HepG2 (cell line): ENCODE data around the gene CYP26A1. TPM values are rescaled to one million over a fixed set of nuclear protein-coding genes. Genes with fewer than 3 reads are reported as not detected.
A peak's percentile ranks its signal among the peaks of the same experiment; 100 is the strongest.

Experiments used
- ATF4 ChIP-seq, 2 experiments: fragments of 450-650 bp in 1 of 2; sonication (generic) in 1 of 2; formaldehyde crosslinking; IDR thresholded peaks; 2 replicates each; pipeline versions ENCODE4 v1.5.0 to v1.8.0; 2020 to 2022; ENCODE audit warnings: mild to moderate bottlenecking in 1 of 2, missing genetic modification reagents in 1 of 2
- BCL3 ChIP-seq: sonication (generic); formaldehyde crosslinking; IDR thresholded peaks from 2 replicates; pipeline ENCODE4 v1.5.1; 2020; ENCODE audit warnings: mild to moderate bottlenecking, missing genetic modification reagents, moderate library complexity
- CAMTA2 ChIP-seq: sonication (generic); formaldehyde crosslinking; IDR thresholded peaks from 2 replicates; pipeline ENCODE4 v1.4.0; 2020; ENCODE audit warnings: mild to moderate bottlenecking, missing genetic modification reagents, borderline replicate concordance
- DMAP1 ChIP-seq: IDR thresholded peaks from 2 replicates; pipeline ENCODE4 v1.6.1; 2016
- EHMT2 ChIP-seq: fragments of 200-600 bp; sonication (generic); IDR thresholded peaks from 2 replicates; pipeline ENCODE4 v1.7.0; 2017; ENCODE audit warnings: antibody characterized with exemption, low read depth, low read length, borderline replicate concordance
- ELF4 ChIP-seq: sonication (generic); formaldehyde crosslinking; IDR thresholded peaks from 2 replicates; pipeline ENCODE4 v1.5.0; 2020; ENCODE audit warnings: missing genetic modification reagents, mild to moderate bottlenecking, moderate library complexity, borderline replicate concordance
- ELK4 ChIP-seq: sonication (generic); formaldehyde crosslinking; IDR thresholded peaks from 2 replicates; pipeline ENCODE4 v1.9.0; 2021; ENCODE audit warnings: missing genetic modification reagents, borderline replicate concordance
- FOSL2 ChIP-seq: sonication (generic); formaldehyde crosslinking; IDR thresholded peaks from 2 replicates; pipeline ENCODE4 v1.4.0; 2020; ENCODE audit warnings: missing genetic modification reagents
- FOXC1 ChIP-seq: sonication (generic); formaldehyde crosslinking; IDR thresholded peaks from 2 replicates; pipeline ENCODE4 v1.8.0; 2022; ENCODE audit warnings: mild to moderate bottlenecking, missing genetic modification reagents, borderline replicate concordance
- FOXJ3 ChIP-seq: sonication (generic); formaldehyde crosslinking; IDR thresholded peaks from 2 replicates; pipeline ENCODE4 v1.4.0; 2020; ENCODE audit warnings: missing genetic modification reagents, mild to moderate bottlenecking, borderline replicate concordance
- GABPA ChIP-seq, 2 experiments: IDR thresholded peaks; 2 replicates each; pipeline ENCODE4 v1.6.1; 2011 to 2016; ENCODE audit warnings: low read depth in 2 of 2, low read length in 1 of 2, missing biosample characterization in 1 of 2, missing genetic modification characterization in 1 of 2
- GABPB1 ChIP-seq: IDR thresholded peaks from 2 replicates; pipeline ENCODE4 v1.6.1; 2016; ENCODE audit warnings: mild to moderate bottlenecking, missing genetic modification reagents, moderate library complexity, missing compliant biosample characterization
- HDAC1 ChIP-seq: sonication (generic); formaldehyde crosslinking; IDR thresholded peaks from 2 replicates; pipeline ENCODE4 v1.5.1; 2020; ENCODE audit warnings: mild to moderate bottlenecking, missing genetic modification reagents
- HNRNPL ChIP-seq: fragments of 200-400 bp; formaldehyde crosslinking; IDR thresholded peaks from 2 replicates; pipeline ENCODE4 v1.6.1; 2017; ENCODE audit warnings: mild to moderate bottlenecking, low read depth, low read length
- IRF2 ChIP-seq: IDR thresholded peaks from 2 replicates; pipeline ENCODE4 v1.6.1; 2018; ENCODE audit warnings: missing genetic modification reagents, missing compliant biosample characterization
- KAT8 ChIP-seq: IDR thresholded peaks from 2 replicates; pipeline ENCODE4 v1.6.1; 2016; ENCODE audit warnings: missing genetic modification reagents, missing compliant biosample characterization
- KLF6 ChIP-seq: IDR thresholded peaks from 2 replicates; pipeline ENCODE4 v1.8.0; 2016; ENCODE audit warnings: missing biosample characterization, missing genetic modification reagents
- MAFK ChIP-seq, 2 experiments: IDR thresholded peaks in 1 of 2; conservative IDR thresholded peaks in 1 of 2; 2 replicates each; pipeline ENCODE4 v1.6.1; 2011; ENCODE audit warnings: improper control_type of control experiment in 2 of 2, low read length in 2 of 2
- NFRKB ChIP-seq: fragments of 450-650 bp; IDR thresholded peaks from 2 replicates; pipeline ENCODE4 v1.6.1; 2017
- RFX5 ChIP-seq: IDR thresholded peaks from 2 replicates; pipeline ENCODE4 v1.6.1; 2011; ENCODE audit warnings: low read depth, low read length, improper control_type of control experiment
- SNRNP70 ChIP-seq: fragments of 200-400 bp; formaldehyde crosslinking; IDR thresholded peaks from 2 replicates; pipeline ENCODE4 v1.6.1; 2017; ENCODE audit warnings: mild to moderate bottlenecking, low read depth, low read length, moderate library complexity
- SRSF9 ChIP-seq: fragments of 200-400 bp; formaldehyde crosslinking; IDR thresholded peaks from 2 replicates; pipeline ENCODE4 v1.6.1; 2018; ENCODE audit warnings: borderline replicate concordance, mild to moderate bottlenecking, low read depth, low read length; ENCODE audit not compliant: insufficient read depth, poor library complexity, severe bottlenecking
- ZFX ChIP-seq: sonication (generic); formaldehyde crosslinking; IDR thresholded peaks from 2 replicates; pipeline ENCODE4 v1.4.0; 2020; ENCODE audit warnings: mild to moderate bottlenecking, low read depth, missing genetic modification reagents, moderate library complexity
- ZKSCAN1 ChIP-seq: fragments of 150-350 bp; IDR thresholded peaks from 2 replicates; pipeline ENCODE4 v1.6.1; 2014; ENCODE audit warnings: low read length
- ZKSCAN5 ChIP-seq: sonication (generic); formaldehyde crosslinking; IDR thresholded peaks from 2 replicates; pipeline ENCODE4 v1.5.1; 2020; ENCODE audit warnings: mild to moderate bottlenecking, missing genetic modification reagents
- ZNF432 ChIP-seq: sonication (generic); formaldehyde crosslinking; IDR thresholded peaks from 2 replicates; pipeline ENCODE4 v1.5.0; 2020; ENCODE audit warnings: missing genetic modification reagents, mild to moderate bottlenecking, borderline replicate concordance
- ZNF562 ChIP-seq: sonication (generic); formaldehyde crosslinking; IDR thresholded peaks from 2 replicates; pipeline ENCODE4 v1.8.0; 2022; ENCODE audit warnings: missing genetic modification reagents, borderline replicate concordance
- ZNF737 ChIP-seq: sonication (generic); formaldehyde crosslinking; IDR thresholded peaks from 2 replicates; pipeline ENCODE4 v1.5.0; 2020; ENCODE audit warnings: missing genetic modification reagents, mild to moderate bottlenecking, borderline replicate concordance
- ZNF788 ChIP-seq: sonication (generic); formaldehyde crosslinking; IDR thresholded peaks from 2 replicates; pipeline ENCODE4 v1.5.0; 2020; ENCODE audit warnings: mild to moderate bottlenecking, missing genetic modification reagents, borderline replicate concordance
- polyA plus RNA-seq, 8 experiments: library from polyadenylated mRNA; depleted of rRNA in 3 of 8; stranded (reverse) in 7 of 8; unstranded in 1 of 8; fragments of >200 nt; fragmentation: Illumina TruSeq in 4 of 8; extraction: Trizol in 4 of 8; gene quantifications; 2 replicates each; pipeline versions ENCODE4 v1.2.1 to v1.2.3, GENCODE V29; 2011 to 2016; ENCODE audit warnings: low read depth in 4 of 8, missing spikeins in 1 of 8, mixed read lengths in 1 of 8; ENCODE audit not compliant: insufficient read depth in 1 of 8
- total RNA-seq, 5 experiments: library from RNA; depleted of rRNA; stranded (reverse); fragments of >200 nt; fragmentation: Illumina TruSeq; extraction: Trizol; gene quantifications; 2 replicates each; pipeline ENCODE4 v1.2.3, GENCODE V29; 2016; ENCODE audit warnings: low read depth in 1 of 5

Gene CYP26A1
- total and polyA plus RNA-seq, 2 of the 13 experiments (the other 11 are each of a cell fraction or from before 2014, with no cell fraction given) = 0.15 TPM; not detected in 1

- TF ChIP-seq GABPA (IDR thresholded peaks at IDR 0.05; ENCODE audit: low read depth, low read length) (no peak), GABPA (CRISPR knock-in tag; IDR thresholded peaks at IDR 0.05; ENCODE audit: low read depth) (no peak), ZNF432 (no peak), SNRNP70 (no peak), ZNF737 (CRISPR knock-in tag) (no peak), CAMTA2 (CRISPR knock-in tag) (no peak), RFX5 (no peak), IRF2 (CRISPR knock-in tag) (no peak), ZKSCAN1 (no peak), HNRNPL (no peak), EHMT2 (peak; percentile 29; the same call in 1 of the 2 replicates), ZNF788 (CRISPR knock-in tag) (no peak), BCL3 (CRISPR knock-in tag) (no peak), ELK4 (CRISPR knock-in tag) (no peak), ZNF562 (CRISPR knock-in tag) (no peak), MAFK (conservative IDR thresholded peaks at IDR 0.05 in 1 of 2, IDR thresholded peaks at IDR 0.05 in 1 of 2; ENCODE audit: low read length in 2 of 2) (no peak), FOXC1 (CRISPR knock-in tag) (no peak), ZFX (CRISPR knock-in tag) (no peak), NFRKB (no peak), KLF6 (CRISPR knock-in tag) (no peak), FOXJ3 (no peak), ATF4 (CRISPR knock-in tag; IDR thresholded peaks at IDR 0.05) (peak in 1 of 2 experiments; percentile 47; a peak in 1 of 4 replicates), ZKSCAN5 (CRISPR knock-in tag) (no peak), DMAP1 (CRISPR knock-in tag) (0 out of 2 replicates have a peak, but pooled peaks have one; percentile 14), ELF4 (CRISPR knock-in tag) (no peak), FOSL2 (CRISPR knock-in tag) (peak; percentile 22; the same call in 1 of the 2 replicates), HDAC1 (CRISPR knock-in tag) (peak; percentile 47; the same call in 1 of the 2 replicates), GABPB1 (CRISPR knock-in tag) (no peak), SRSF9 (no peak), KAT8 (CRISPR knock-in tag) (no peak)
These were observed 41.4 kb upstream of the CYP26A1 start (continued) for GRCh38 chr10:93032105-93032808.
